Measurements from ENCODE around the gene MYRIP.

- TF ChIP-seq GABPA (IDR thresholded peaks at IDR 0.05 in 1 of 2, conservative IDR thresholded peaks at IDR 0.05 in 1 of 2) (no peak), RAD21 (IDR thresholded peaks at IDR 0.05) (no peak), CTCF (IDR thresholded peaks at IDR 0.05; ENCODE audit: low read depth, low read length, missing input control) (no peak)
Observed at GRCh38 chr3:40169983-40170382, 360.6 kb downstream of the MYRIP start.

All from liver (tissue), 3 donors.